ENCODE data around the gene DNM3.

DNM3 gene

GRCh38 chr1:171850651-171851350 is 9.5 kb downstream of the DNM3 start:
- H3K36me3 ChIP-seq (ENCODE audit: low read depth) = no peaks in the 10 kb centered on the region
- H3K4me3 ChIP-seq (ENCODE audit: severe bottlenecking) = no peak overlapping the region
- ATAC-seq (ENCODE audit: low read depth) (no peak), DNase-seq (ENCODE audit: low spot score) (no peak)
- no peaks in the 10 kb centered on the region for H3K4me1 ChIP-seq (ENCODE audit: insufficient read depth, poor library complexity, severe bottlenecking)
- no peak overlapping the region for H3K27ac ChIP-seq (ENCODE audit: poor library complexity, severe bottlenecking)
- H3K27me3 ChIP-seq (ENCODE audit: insufficient read depth, poor library complexity, severe bottlenecking) = no peaks in the 10 kb centered on the region
- TF ChIP-seq CTCF (IDR thresholded peaks at IDR 0.05; ENCODE audit: poor library complexity, severe bottlenecking) = no peak
- H3K9me3 ChIP-seq (ENCODE audit: severe bottlenecking) = no peaks in the 10 kb centered on the region

DNA sequence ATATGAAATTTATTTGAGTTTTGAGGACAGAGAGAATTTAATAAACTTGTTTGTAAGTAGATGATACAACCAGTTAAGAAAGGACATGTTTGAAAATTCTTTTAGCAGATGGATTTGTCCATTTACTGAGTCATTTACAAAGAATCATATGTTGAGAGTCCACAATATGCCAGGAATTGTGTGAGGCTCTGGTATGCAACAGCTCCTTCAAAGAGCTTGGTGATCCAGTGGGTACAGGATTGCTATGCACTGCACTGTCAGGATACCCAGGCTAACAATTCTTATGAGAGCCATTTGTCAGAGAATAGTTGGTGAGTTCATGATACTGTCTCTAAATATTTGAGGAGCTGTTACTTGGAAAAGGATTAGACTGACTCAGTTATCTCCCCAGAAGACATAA is 11.0 kb downstream of the DNM3 start:
- H3K9me3 ChIP-seq (ENCODE audit: severe bottlenecking) = no peaks in the 10 kb centered on the region
- DNase-seq (ENCODE audit: low spot score) = no peak
- H3K27ac ChIP-seq (ENCODE audit: poor library complexity, severe bottlenecking) = no peak overlapping the region
- H3K4me1 ChIP-seq (ENCODE audit: insufficient read depth, poor library complexity, severe bottlenecking) = no peaks in the 10 kb centered on the region
- no peak for TF ChIP-seq CTCF (IDR thresholded peaks at IDR 0.05; ENCODE audit: poor library complexity, severe bottlenecking)
- no peaks in the 10 kb centered on the region for H3K27me3 ChIP-seq (ENCODE audit: insufficient read depth, poor library complexity, severe bottlenecking)
- H3K36me3 ChIP-seq (ENCODE audit: low read depth) = no peaks in the 10 kb centered on the region
- H3K4me3 ChIP-seq (ENCODE audit: severe bottlenecking) = no peak overlapping the region
- ATAC-seq (ENCODE audit: low read depth) = peak; percentile 45; the same call in 2 of the 3 replicates

DNA sequence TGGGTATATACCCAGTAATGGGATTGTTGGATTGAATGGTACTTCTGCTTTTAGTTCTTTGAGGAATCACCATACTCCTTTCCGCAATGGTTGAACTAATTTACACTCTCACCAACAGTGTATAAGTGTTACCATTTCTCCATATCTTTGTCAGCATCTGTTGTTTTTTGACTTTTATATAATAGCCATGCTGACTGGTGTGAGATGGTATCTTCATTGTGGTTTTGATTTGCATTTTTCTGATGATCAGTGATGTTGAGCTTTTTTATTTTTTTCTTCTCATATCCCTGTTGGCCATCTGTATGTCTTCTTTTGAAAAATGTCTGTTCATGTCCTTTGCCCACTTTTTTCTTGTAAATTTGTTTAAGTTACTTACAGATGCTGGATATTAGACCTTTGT is 14.1 kb downstream of the DNM3 start:
- no peaks in the 10 kb centered on the region for H3K27me3 ChIP-seq (ENCODE audit: insufficient read depth, poor library complexity, severe bottlenecking)
- TF ChIP-seq CTCF (IDR thresholded peaks at IDR 0.05; ENCODE audit: poor library complexity, severe bottlenecking) = no peak
- no peak for ATAC-seq (ENCODE audit: low read depth)
- H3K9me3 ChIP-seq (ENCODE audit: severe bottlenecking) = no peaks in the 10 kb centered on the region
- H3K4me3 ChIP-seq (ENCODE audit: severe bottlenecking) = no peak overlapping the region
- DNase-seq (ENCODE audit: low spot score) = no peak
- H3K4me1 ChIP-seq (ENCODE audit: insufficient read depth, poor library complexity, severe bottlenecking) = no peaks in the 10 kb centered on the region
- H3K27ac ChIP-seq (ENCODE audit: poor library complexity, severe bottlenecking) = no peak overlapping the region
- no peaks in the 10 kb centered on the region for H3K36me3 ChIP-seq (ENCODE audit: low read depth)

- Histone ChIP-seq H3K9me3 (ENCODE audit: severe bottlenecking) (no peaks in the 10 kb centered on the region), H3K36me3 (ENCODE audit: low read depth) (no peaks in the 10 kb centered on the region), H3K4me3 (ENCODE audit: severe bottlenecking) (no peak overlapping the region), H3K27ac (ENCODE audit: poor library complexity, severe bottlenecking) (no peak overlapping the region), H3K4me1 (ENCODE audit: insufficient read depth, poor library complexity, severe bottlenecking) (peaks cover 5% of the 10 kb centered on the region), H3K27me3 (ENCODE audit: insufficient read depth, poor library complexity, severe bottlenecking) (no peaks in the 10 kb centered on the region)
- DNase-seq (ENCODE audit: low spot score) (no peak), ATAC-seq (ENCODE audit: low read depth) (no peak)
- TF ChIP-seq CTCF (IDR thresholded peaks at IDR 0.05; ENCODE audit: poor library complexity, severe bottlenecking) = no peak
Observed at GRCh38 chr1:171858696-171859095, 17.4 kb downstream of the DNM3 start.

- ATAC-seq (ENCODE audit: low read depth) = peak; percentile 40; the same call in 1 of the 3 replicates
- no peak for DNase-seq (ENCODE audit: low spot score)
- Histone ChIP-seq H3K27ac (ENCODE audit: poor library complexity, severe bottlenecking) (no peak overlapping the region), H3K9me3 (ENCODE audit: severe bottlenecking) (no peaks in the 10 kb centered on the region), H3K4me3 (ENCODE audit: severe bottlenecking) (no peak overlapping the region), H3K4me1 (ENCODE audit: insufficient read depth, poor library complexity, severe bottlenecking) (peaks cover 5% of the 10 kb centered on the region), H3K36me3 (ENCODE audit: low read depth) (no peaks in the 10 kb centered on the region), H3K27me3 (ENCODE audit: insufficient read depth, poor library complexity, severe bottlenecking) (no peaks in the 10 kb centered on the region)
- no peak for TF ChIP-seq CTCF (IDR thresholded peaks at IDR 0.05; ENCODE audit: poor library complexity, severe bottlenecking)
Observed at GRCh38 chr1:171860696-171861095, 19.4 kb downstream of the DNM3 start.
